DMS 273 treated with DMSO at 0.1 percent for 48 hours (cell line): ENCODE data around the gene RTP1.
"Not testable (repeated sequence)": the region's sequence is repeated elsewhere in the genome, so short reads cannot be mapped to it uniquely, and the experiment has no call there.

ENCODE experiments used
- DNase-seq: peaks from one replicate; lab custom pipeline; 2025; lab: John Stamatoyannopoulos, UW

RTP1 gene, protein sequence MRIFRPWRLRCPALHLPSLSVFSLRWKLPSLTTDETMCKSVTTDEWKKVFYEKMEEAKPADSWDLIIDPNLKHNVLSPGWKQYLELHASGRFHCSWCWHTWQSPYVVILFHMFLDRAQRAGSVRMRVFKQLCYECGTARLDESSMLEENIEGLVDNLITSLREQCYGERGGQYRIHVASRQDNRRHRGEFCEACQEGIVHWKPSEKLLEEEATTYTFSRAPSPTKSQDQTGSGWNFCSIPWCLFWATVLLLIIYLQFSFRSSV

DNA sequence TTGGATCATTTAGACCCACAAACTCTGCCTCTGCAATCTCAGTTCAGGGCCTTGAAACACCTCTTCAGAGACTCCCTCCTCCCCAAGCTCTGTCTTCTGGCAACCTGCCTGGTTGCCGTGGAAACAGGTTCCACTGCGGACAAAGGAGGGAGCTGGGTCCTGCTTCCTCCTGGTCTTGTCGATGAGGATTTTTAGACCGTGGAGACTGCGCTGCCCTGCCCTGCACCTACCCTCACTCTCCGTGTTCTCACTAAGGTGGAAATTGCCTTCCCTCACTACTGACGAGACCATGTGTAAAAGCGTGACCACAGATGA, at the start of gene RTP1:
Gene RTP1, plus strand, starts transcription at position 152 of the 315 bp plus-strand sequence. Its CDS starts 30 bp downstream, at position 182.
- DNase-seq = no peak

DNA sequence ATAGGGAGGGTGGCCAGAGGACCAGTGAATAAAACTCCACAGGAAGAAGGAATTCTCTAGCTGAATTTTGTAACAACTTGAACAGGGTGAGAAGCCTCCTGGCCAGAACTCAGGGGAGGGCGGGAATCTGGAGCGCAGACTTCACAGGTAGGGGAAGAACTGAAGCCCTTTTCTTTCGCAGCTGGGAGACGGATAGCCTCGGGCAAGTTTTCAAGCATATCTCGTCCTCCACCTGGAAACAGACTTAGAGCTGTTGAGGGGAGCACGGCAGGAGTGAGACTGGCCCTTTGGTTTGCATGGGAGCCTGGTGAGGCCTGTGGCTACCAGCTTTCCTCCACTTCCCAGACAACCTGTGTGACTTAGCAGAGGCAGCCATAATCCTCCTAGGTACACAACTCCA, 47.1 kb upstream of the RTP1 start:
- DNase-seq = no peak

GRCh38 chr3:187150599-187150998, 46.7 kb upstream of the RTP1 start:
- DNase-seq = no peak

DNA sequence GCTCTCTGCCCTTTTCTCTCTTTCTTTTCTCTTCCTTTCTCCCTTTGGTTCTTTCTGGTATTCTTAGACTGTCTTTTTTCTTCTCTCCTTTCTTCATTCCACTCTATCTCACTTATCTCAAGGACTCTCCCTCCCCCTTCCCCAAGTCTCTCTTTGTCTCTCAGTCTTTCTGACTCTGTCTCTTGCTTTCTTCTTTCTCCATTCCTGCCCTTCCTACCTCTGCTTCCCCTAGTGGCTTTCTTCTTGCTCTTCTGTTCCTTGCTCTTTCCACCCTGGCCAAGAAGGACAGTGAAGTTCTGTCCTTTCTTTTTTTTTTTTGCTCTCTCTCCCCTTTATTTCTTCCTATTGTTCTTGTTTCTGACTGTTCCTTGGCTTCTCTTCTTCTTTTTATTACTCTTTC, 35.7 kb upstream of the RTP1 start:
- DNase-seq = no peak

DNA sequence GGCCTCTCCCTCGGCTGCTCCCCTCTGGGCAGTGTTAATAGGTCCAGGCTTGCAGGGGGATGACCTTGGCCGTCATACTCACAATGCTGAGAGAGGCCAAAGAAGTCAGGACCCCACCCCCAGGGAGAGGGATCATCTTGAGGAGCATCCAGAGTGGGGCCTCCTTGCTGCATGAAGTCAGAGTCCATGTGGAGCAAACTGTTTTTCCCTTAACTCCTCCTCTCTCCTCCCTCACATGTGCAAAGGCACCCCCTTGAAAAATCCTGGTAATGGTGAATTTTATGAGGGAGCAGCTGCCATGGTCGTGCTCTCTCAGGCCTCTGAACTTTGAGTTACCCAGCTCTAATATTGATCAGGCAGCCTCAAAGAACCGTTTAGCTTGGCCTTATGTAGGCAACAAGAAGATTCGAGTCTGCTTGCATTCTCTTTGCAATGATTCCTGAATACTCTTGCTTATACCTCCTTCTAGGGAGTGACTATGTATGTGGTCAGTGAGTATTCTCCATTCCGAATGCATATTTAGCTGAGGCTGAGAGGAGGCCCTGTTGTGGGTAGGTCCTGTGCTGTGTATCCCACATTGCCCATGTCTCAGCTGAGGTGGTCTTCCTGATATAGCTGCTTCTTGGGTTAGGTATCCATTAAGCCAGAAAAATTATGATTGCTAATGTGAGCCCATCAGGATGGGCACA, 34.9 kb upstream of the RTP1 start:
- DNase-seq = no peak

GRCh38 chr3:187165144-187165543, 32.1 kb upstream of the RTP1 start:
- DNase-seq = peak; percentile 53

DNA sequence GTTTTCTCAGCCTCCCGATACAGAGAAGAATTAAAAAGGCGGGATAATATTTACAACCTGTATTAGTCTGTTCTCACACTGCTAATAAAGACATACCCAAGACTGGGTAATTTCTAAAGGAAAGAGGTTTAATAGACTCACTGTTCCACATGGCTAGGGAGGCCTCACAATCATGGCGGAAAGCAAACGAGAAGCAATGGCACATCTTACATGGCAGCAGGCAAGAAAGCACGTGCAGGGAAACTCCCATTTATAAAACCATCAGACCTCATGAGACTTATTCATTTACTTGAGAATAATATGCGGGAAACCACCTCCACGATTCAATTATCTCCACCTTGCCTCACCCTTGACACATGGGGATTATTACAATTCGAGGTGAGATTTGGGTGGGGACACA, 30.5 kb upstream of the RTP1 start:
- no peak for DNase-seq

- DNase-seq = no peak
Measured at GRCh38 chr3:187167777-187168176, 29.5 kb upstream of the RTP1 start.

DNA sequence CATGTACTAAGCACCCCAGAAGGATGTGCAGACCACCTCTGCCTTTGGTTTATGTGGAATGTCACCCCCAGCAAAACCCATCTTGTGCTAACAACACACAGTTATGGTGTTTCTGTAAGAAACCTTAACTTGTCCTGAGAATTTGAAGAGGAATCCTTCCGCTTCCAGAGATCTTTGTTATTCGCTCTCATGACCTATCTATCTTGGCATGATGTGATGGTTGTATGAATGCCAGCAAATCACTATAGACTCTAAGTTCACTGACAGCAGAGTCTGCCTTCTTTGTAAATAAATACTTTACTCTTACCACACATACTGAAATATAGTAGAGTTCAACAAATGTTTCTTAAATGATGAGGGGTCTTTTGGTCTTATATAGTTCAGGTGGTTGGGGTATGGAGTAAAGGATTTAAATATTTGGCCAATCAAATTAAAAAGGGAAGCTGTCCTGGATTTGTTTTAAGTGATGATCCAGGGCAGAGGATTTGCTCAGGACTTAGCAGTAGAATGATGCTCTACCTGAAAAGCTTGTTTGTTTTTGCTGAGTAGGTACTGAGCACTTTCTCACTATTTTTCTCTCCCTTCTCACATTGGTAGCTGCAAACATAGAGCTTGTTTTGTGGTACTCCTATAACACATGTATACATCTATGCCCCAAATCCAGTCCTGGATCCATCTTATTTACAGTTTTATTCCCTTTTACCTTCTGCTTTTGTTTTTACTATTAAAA, 27.9 kb upstream of the RTP1 start:
- DNase-seq = no peak

- not testable (repeated sequence) for DNase-seq
Measured at GRCh38 chr3:187170911-187171310, 26.4 kb upstream of the RTP1 start.

DNA sequence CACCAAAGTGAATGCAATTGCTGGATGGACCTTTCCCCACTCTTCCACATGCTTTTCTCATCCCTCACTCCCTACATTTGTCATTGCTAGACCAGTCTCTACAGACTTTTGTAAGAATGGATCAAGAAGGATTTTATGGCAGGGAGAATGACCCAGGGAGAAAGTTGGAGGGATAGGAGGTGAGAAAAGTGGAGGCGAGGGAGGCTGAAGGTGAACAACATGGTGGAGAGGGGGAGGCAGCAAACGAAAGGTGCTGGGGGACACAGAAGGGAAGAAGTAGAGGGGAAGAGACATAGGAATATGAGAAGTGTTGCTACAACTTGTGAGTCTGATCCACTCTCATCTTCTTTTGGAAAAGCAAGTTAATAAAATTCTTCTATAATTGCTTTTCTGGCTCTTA, 24.4 kb upstream of the RTP1 start:
- no peak for DNase-seq

GRCh38 chr3:187181454-187182170, 15.7 kb upstream of the RTP1 start:
- no peak for DNase-seq

DNA sequence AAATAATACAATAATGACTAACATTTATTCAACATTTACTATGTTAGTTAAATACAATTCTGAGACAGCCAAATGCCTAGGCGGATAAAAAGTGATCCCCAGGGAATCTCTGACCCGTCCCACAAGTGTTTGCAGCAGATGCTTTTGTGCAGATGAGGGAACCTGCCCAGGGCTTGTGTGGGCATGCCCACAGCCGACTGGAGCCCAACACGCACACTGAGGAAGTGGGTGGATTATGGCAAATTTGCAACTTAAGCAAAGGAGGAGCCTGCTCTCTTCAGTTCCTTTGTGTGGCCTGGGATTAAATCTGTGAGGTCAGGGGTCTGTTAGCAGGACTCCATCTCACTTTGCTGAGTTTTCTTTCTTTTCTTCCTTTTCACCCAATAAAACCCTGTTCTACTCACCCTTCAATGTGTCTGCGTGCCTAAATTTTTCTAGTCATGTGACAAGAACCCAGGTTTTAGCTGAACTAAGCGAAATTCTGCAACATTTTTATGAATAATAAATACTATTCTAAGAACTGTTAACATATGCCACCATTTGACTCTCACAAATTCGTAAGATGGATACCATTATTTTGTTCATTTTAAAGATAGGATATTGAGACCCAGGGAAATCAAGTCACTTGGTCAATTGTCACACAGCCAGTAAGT, 13.9 kb upstream of the RTP1 start:
- DNase-seq = peak; percentile 39

GRCh38 chr3:187183903-187184302, 13.4 kb upstream of the RTP1 start:
- no peak for DNase-seq

DNA sequence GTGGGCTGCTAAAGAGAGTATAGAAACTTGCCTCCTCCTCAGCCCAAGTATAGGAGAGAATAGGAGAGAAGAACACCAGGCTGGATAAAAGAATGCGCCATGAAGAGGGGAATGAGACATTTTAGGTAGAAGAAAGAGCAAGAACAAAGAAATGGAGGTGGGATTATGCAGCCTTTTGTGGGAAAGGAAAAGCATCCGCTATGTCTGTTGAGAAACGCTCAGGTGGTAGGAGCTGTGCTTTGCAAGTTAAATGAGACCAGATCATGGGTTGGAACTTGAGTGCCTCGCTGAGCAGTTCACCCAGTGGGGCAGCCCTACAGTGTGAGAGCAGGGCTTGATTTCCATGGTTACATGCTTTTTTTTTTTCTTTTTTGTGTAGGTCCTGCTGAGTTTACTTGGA, 11.5 kb upstream of the RTP1 start:
- DNase-seq = no peak

DNA sequence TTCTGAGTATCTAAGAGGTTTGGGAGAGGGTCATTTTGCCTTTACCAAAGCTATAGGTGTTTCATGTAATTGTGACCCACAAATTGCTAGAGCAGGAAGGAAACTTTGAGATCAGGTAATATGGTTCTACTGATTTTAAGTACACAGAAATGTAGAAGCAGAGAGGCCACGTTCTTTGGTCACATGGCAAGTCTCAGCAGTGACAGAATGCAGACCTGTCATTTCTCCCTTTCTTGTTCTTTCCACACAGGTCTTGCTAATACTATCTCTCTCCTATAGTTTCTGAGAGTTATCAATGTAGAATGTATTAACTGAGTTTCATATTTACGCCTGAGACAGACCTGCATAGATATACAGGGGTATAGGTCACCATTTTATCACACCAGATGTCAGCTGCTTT, 10.9 kb upstream of the RTP1 start:
- no peak for DNase-seq

- DNase-seq = no peak
Measured at GRCh38 chr3:187186801-187187421, 10.4 kb upstream of the RTP1 start.

DNA sequence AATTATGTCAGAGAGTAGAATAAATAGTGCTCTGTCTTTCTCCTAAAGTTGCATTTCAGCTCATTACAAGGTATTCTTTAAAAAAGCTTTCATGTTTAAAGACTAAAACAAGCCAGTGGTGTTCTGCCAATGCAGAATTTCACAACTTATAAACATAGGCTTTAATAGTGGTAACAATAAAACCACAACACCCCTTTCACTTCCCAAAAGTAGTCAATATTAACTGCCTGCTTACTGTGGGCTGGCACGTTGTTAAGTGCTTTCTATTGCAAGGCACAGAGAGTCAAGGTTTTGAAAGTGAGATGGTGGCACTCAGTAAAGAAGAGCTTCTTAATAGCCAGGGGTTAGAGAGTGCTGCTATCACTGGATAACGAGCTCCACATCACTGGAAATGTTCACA, 8.4 kb upstream of the RTP1 start:
- DNase-seq = no peak

DNA sequence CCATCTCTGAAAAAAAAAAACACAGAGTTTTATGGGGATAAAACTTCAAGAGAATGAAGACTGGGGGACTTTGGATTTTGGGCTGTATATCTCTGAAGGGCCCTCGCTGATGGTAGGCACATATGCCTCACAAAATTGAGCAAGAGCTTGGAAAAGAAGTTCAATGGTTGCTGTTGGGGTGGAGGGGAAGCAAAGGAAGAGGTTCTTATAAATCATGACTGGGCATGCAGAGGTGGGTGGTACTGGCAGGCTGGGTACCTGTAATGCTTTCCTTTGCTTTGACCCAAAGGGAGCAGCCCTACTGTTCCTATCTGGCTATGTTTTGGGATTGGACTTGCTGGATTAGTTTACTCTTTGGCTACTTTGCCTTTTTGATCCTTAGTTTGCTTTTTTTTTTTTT, 6.0 kb upstream of the RTP1 start:
- no peak for DNase-seq

DNA sequence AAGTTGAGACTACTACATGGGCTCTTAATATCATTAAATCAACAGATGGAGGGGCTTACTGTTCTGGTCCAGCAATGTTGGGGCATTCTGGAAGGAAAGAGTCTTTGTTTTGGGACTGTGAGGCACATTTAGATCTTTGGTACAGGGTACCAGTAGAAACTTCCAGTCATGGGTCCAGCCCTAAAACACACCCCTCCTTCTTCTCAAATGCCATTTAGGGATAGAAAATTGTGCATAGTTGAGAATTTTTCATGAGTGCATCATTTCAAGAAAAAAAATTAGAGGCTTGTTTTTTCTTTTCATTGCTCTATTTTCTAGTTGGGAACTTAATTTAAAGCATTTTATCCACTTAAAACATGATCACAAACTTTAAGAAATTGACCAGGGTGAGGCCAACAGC, 4.1 kb upstream of the RTP1 start:
- no peak for DNase-seq

DNA sequence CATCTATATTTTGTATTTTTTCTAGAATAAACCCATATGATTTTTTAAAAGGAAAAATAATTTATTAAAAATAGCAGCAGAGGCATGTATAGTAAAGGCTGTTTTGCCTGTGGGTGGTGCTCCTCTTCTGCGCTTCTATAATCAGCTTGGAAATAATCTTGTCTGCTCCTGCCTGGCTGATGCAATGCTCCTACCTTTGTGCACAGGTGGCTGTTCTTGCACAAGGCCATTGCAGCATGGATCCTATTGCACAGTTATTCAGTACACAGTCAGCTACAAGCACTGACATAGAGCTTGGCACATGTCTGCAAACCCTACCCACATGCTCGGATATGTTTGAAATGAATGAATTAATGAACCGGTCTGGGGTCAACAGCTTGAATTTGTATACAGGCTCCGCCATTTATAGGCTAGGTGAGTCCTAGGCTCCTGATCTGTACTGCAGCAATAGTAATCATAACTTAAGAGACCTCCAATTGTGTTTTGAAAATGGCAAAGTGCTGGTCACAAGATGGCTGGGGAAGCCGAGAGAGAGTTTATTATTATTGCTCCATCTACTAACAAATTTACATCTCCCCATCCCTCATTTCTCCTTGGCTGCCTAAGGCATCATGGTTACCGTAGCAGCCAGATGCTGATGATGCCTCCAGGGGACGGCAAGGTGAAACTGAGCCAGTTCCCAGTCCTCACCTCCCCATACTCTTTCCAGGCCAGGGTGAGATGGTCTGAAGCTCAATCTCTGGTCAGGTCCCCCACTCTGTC, 532 bp upstream of the RTP1 start:
- DNase-seq = no peak
